Heart left ventricle (tissue), 16 donors: Measurements from ENCODE around the gene TMEM178B. TPM values are rescaled to one million over a fixed set of nuclear protein-coding genes. Genes with fewer than 3 reads are reported as not detected.

Experiments used
- ATAC-seq, 4 donors: fragments of 200-7000 bp; cut with Tn5 transposase; one replicate each; pipeline ENCODE4 v1.9.1; 2020 to 2022; ENCODE audit warnings: moderate library complexity in 4 of 4, mild to moderate bottlenecking in 3 of 4, moderate number of reproducible peaks in 1 of 4
- DNase-seq, 5 donors: peaks; one replicate each; pipeline ENCODE4 v3.0.0-alpha.2; 2020
- H3K27ac ChIP-seq, 12 donors: fragments of 200-600 bp; sonication (generic) in 4 of 12; one replicate each; pipeline versions ENCODE4 v1.5.0 to v1.8.0; 2016 to 2022; ENCODE audit warnings: mild to moderate bottlenecking in 2 of 12
- H3K27me3 ChIP-seq, 9 donors: fragments of 200-600 bp; sonication (generic) in 2 of 9; one replicate each; pipeline versions ENCODE4 v1.5.1 to v1.8.0; 2016 to 2022; ENCODE audit warnings: mild to moderate bottlenecking in 3 of 9
- H3K36me3 ChIP-seq, 9 donors: fragments of 200-600 bp; sonication (generic) in 2 of 9; one replicate each; pipeline versions ENCODE4 v1.5.0 to v1.8.0; 2018 to 2022; ENCODE audit warnings: mild to moderate bottlenecking in 2 of 9
- H3K4me1 ChIP-seq, 12 donors: fragments of 200-600 bp; sonication (generic) in 4 of 12; one replicate each; pipeline versions ENCODE4 v1.5.0 to v1.8.0; 2016 to 2022; ENCODE audit warnings: mild to moderate bottlenecking in 3 of 12
- H3K4me3 ChIP-seq, 12 donors: fragments of 200-600 bp; sonication (generic) in 4 of 12; one replicate each; pipeline versions ENCODE4 v1.5.0 to v1.8.0; 2017 to 2022; ENCODE audit warnings: mild to moderate bottlenecking in 9 of 12, moderate library complexity in 4 of 12
- H3K9me3 ChIP-seq, 12 donors: fragments of 200-600 bp; sonication (generic) in 4 of 12; one replicate each; pipeline versions ENCODE4 v1.5.0 to v1.8.0; 2016 to 2022; ENCODE audit warnings: mild to moderate bottlenecking in 1 of 12
- POLR2A ChIP-seq, 2 donors: fragments of 450-650 bp; IDR thresholded peaks; one replicate each; pipeline ENCODE4 v1.6.1; 2017; ENCODE audit warnings: antibody characterized with exemption in 2 of 2, mild to moderate bottlenecking in 2 of 2, moderate library complexity in 2 of 2
- WGBS, 4 donors: extraction: QIAGEN DNeasy Blood & Tissue Kit in 2 of 4; methylation state at CpG; one replicate each; pipeline versions ENCODE4 v1.1.5 to v1.1.7; 2013 to 2018; 5-methylcytosine and 5-hydroxymethylcytosine counted together
- intact Hi-C, 10 donors: fragments of 100-400 bp; cut with DNase I; formaldehyde crosslinking; loops; one replicate each; pipeline versions ENCODE4 v1.11.1 to v1.14.2; 2022
- polyA plus RNA-seq, 2 donors: library from polyadenylated mRNA; stranded (reverse); fragments of 200-250 nt; gene quantifications; one replicate each; pipeline ENCODE4 v1.2.3, GENCODE V29; 2013
- total RNA-seq, 9 donors: library from RNA; depleted of rRNA in 2 of 9; stranded (reverse); fragments of >200 nt in 2 of 9; fragmentation: NEBNext Ultra II Directional in 3 of 9; extraction: Animal tissue kit (Norgen Biotek cat#: 25700) in 3 of 9; gene quantifications; one replicate each; pipeline versions ENCODE4 v1.1.0 to v1.2.4, GENCODE V29; 2016 to 2023
- TF ChIP-seq, protein P1 (sequence below), 12 donors: fragments of 200-600 bp; sonication (generic) in 4 of 12; IDR thresholded peaks; one replicate each; pipeline versions ENCODE4 v1.5.0 to v1.8.0; 2018 to 2022; ENCODE audit warnings: antibody characterized with exemption in 12 of 12, mild to moderate bottlenecking in 5 of 12
- donor health status: ischemic (EF 13 %, LVEDD 7.1; RV severe dilation, severe dysfunction).
- donor health status: healthy with polysubstance abuse.
- donor health status: DM: no; HTN: yes; CAD: no.
- donor health status: DM: no; HTN: no; CAD: no.
- donor health status: ischemic (EF 25% LVEDD 6.9; RV normal size, moderate dysfunction).
- donor health status: ischemic (EF 25% LVEDD 5.7; RV mildly dilated, moderate dysfunction).
- donor health status: healthy.
- donor health status: DM: yes; HTN: yes; CAD: no.
- donor health status: ischemic (EF 35%, LVEDD 5.7; RV mildly dilated, moderate dysfunction).
- donor health status: nonischemic (EF 11% LVEDD 7.7; RV severe dilation, severe dysfunction).
- donor health status: DM: yes; HTN: yes; CAD: no.
- donor health status: PGD.
- donor health status: ischemic (EF 29% LVEDD 5.4; RV normal size, mild dysfunction).
- donor health status: nonischemic (EF 23%, LVEDD 6.1; RV moderate dilation, normal function).

Gene TMEM178B
- total and polyA plus RNA-seq, 11 donors, result 1.2 to 58.5 (median 19.0) TPM

DNA sequence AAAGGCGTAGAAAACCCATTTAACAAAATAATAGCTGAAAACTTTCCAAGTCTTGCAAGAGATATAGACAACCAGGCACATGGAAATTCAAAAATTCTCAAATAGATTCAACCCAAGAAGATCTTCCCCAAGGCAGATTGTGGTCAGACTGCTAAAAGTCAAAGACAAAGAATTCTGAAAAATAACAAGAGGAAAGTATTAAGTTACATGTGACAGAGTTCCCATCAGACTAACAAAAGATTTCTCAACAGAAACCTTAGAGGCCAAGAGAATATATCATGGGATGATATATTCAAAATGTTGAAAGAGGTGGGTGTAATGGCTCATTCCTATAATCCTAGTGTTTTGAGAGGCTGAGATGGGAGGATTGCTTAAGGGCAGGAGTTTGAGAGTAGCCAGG is 59.8 kb downstream of the TMEM178B start:
- WGBS, 4 donors, result 88 to 94% (median 89%) methylated on average over 1 of the region's 1 CpG
- Histone ChIP-seq H3K4me1 (no peaks in the 10 kb centered on the region), H3K27me3 (no peaks in the 10 kb centered on the region), H3K4me3 (no peak overlapping the region), H3K9me3 (peaks cover 0 to 22% (median 2%) of the 10 kb centered on the region in 12 donors), H3K36me3 (no peaks in the 10 kb centered on the region), H3K27ac (no peak overlapping the region)
- intact Hi-C loops, result no loop called here
- TF ChIP-seq, protein P1, sequence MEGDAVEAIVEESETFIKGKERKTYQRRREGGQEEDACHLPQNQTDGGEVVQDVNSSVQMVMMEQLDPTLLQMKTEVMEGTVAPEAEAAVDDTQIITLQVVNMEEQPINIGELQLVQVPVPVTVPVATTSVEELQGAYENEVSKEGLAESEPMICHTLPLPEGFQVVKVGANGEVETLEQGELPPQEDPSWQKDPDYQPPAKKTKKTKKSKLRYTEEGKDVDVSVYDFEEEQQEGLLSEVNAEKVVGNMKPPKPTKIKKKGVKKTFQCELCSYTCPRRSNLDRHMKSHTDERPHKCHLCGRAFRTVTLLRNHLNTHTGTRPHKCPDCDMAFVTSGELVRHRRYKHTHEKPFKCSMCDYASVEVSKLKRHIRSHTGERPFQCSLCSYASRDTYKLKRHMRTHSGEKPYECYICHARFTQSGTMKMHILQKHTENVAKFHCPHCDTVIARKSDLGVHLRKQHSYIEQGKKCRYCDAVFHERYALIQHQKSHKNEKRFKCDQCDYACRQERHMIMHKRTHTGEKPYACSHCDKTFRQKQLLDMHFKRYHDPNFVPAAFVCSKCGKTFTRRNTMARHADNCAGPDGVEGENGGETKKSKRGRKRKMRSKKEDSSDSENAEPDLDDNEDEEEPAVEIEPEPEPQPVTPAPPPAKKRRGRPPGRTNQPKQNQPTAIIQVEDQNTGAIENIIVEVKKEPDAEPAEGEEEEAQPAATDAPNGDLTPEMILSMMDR (IDR thresholded peaks at IDR 0.05), result no peak
- no peak for TF ChIP-seq POLR2A (IDR thresholded peaks at IDR 0.05)
- ATAC-seq (no peak), DNase-seq (no peak)

DNA sequence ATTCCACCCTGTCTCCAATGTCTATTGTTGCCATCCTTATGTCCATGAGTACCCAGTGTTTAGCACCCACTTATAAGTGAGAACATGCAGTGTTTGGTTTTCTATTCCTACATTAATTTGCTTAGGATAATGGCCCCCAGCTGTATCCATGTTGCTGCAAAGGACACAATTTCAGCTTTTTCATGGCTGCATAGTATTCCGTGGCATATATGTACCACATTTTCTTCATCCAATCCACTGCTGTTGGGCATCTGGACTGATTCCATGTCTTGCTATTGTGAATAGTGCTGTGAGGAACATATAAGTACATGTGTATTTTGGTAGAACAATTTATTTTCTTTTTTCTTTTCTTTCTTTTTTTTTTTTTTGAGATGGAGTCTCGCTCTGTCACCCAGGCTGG is 68.2 kb downstream of the TMEM178B start:
- no peak for DNase-seq
- WGBS, 4 donors, result 82 to 93% (median 92%) methylated on average over 2 of the region's 2 CpGs
- no peak for ATAC-seq
- TF ChIP-seq POLR2A (IDR thresholded peaks at IDR 0.05), result no peak
- TF ChIP-seq, protein P1 (IDR thresholded peaks at IDR 0.05), result no peak
- Histone ChIP-seq H3K9me3 (peaks cover 0 to 18% (median 0%) of the 10 kb centered on the region in 12 donors), H3K4me3 (no peak overlapping the region), H3K4me1 (no peaks in the 10 kb centered on the region), H3K27me3 (no peaks in the 10 kb centered on the region), H3K36me3 (no peaks in the 10 kb centered on the region), H3K27ac (no peak overlapping the region)
- intact Hi-C loops, result no loop called here

DNA sequence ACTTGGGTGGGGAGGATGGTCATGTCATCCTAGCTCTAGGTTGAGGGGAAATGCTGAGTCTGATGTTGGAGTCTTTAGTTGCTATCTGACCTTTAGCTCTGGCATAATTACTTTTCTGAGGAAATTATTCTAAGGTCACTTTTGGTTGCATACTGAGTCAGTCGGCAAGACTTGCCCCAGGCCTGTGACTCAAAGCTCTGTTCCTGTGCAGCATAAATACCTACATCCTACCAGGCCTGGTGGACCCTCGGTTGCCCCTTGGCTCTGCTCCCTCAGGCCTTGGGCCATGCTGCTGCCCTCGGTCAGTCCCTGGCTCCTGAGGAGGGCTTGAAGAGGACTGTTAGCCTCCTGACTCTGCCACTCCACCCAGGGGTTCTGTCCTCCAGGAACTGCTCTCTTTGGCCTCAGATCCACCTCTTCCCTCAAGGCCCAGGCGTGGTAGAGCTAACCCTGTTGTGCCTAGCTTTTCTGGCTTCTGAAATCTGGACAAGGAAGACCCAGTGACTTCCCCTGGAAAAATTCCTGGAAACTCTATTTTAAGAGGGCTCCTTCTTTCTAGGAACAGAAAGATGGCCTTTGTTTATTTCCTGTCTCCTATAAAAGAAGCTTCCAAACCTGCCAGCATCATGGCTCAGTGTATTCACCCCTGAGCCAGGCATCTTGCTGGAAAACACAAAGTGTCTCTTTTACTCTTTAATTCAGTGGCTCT is 71.2 kb downstream of the TMEM178B start:
- intact Hi-C loops, result no loop called here
- DNase-seq, result no peak
- 64 to 72% (median 69%) methylated on average over 3 to 4 of the region's 4 CpGs for WGBS, 4 donors

DNA sequence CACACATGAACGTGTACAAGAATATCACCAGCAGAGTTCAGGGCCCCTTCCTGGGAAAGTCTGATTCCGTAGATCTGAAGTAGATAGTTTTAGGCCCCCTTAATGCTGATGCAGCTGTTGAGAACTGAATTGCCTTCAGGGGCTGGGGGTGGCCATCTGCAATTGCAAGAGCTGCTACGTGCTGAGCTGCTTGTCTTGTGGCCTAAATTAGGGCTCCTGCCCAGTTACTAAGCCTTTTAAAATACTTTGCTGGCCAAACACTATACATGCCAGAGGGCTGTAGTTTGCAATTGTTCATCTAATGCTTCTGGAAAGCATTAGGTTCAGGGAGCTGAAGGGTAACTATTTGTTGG is 71.7 kb downstream of the TMEM178B start:
- TF ChIP-seq, protein P1 (IDR thresholded peaks at IDR 0.05), result no peak
- TF ChIP-seq POLR2A (IDR thresholded peaks at IDR 0.05), result no peak
- Histone ChIP-seq H3K27ac (no peak overlapping the region), H3K36me3 (no peaks in the 10 kb centered on the region), H3K4me3 (no peak overlapping the region), H3K9me3 (peaks cover 0 to 22% (median 0%) of the 10 kb centered on the region in 12 donors), H3K27me3 (no peaks in the 10 kb centered on the region), H3K4me1 (no peaks in the 10 kb centered on the region)
- intact Hi-C loops, result no loop called here
- DNase-seq (no peak), ATAC-seq (no peak)
- WGBS, 4 donors, result 42 to 67% (median 49%) methylated on average over 3 of the region's 3 CpGs

More for the DNA sequence above, 71.2 kb downstream of the TMEM178B start:
- TF ChIP-seq, protein P1 (IDR thresholded peaks at IDR 0.05), result no peak
- no peak for TF ChIP-seq POLR2A (IDR thresholded peaks at IDR 0.05)
- Histone ChIP-seq H3K4me1 (no peaks in the 10 kb centered on the region), H3K9me3 (peaks cover 0 to 22% (median 0%) of the 10 kb centered on the region in 12 donors), H3K36me3 (no peaks in the 10 kb centered on the region), H3K27ac (no peak overlapping the region), H3K27me3 (no peaks in the 10 kb centered on the region), H3K4me3 (no peak overlapping the region)
- ATAC-seq, result no peak
